ENCODE results near the gene RPS21. TPM values are rescaled to one million over a fixed set of nuclear protein-coding genes. Genes with fewer than 3 reads are reported as not detected.
A peak's percentile ranks its signal among the peaks of the same experiment; 100 is the strongest.

Gene RPS21
- total RNA-seq, 1 experiment from 2014 or later = 2,418 TPM

DNA sequence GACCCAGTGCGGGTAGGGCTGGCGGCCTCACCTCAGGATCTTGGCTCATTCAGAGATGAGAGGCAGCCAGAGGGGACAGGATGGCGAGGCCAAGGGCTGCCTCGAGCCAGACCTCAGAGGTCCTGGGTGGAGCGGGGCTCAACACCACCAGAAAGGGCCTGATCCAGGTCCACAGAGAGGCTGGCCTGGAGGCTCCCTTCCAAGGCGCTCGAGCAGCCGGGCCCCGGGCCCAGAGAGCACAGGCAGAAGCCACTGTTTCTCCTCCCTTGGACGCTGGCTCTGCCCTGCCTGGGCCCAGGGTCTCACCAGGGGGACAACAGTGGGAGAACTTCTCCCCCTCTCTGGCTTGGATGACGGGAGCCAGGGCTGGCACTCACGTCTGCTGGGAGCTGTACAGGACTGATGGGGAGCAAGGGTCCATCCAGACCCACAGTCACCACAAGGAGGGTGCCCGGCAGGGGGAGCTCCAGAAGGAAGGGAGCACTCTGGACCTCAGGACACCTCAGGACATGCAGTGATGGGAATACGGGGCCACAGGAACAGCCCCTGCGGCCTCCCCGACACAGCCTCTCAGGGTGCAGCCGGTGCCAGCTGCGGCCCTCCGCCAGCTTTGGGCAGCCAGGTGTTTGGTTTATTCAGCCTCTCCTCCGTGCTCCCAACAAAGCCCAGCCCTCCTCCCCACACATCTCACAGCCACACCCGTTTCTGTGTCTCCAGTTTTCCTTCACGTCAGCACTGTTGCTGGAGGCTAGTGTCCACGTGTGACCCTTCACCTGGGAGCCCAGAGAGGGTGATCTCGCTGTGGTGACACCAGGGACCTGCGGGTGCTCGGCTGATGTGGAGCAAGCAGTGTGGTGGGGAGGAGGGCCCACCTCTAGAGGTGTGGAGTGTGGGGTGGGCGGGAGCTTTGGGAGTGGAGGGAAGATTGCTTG, 8.7 kb downstream of the RPS21 start:
- no peak for DNase-seq (ENCODE audit: low read depth)

DNA sequence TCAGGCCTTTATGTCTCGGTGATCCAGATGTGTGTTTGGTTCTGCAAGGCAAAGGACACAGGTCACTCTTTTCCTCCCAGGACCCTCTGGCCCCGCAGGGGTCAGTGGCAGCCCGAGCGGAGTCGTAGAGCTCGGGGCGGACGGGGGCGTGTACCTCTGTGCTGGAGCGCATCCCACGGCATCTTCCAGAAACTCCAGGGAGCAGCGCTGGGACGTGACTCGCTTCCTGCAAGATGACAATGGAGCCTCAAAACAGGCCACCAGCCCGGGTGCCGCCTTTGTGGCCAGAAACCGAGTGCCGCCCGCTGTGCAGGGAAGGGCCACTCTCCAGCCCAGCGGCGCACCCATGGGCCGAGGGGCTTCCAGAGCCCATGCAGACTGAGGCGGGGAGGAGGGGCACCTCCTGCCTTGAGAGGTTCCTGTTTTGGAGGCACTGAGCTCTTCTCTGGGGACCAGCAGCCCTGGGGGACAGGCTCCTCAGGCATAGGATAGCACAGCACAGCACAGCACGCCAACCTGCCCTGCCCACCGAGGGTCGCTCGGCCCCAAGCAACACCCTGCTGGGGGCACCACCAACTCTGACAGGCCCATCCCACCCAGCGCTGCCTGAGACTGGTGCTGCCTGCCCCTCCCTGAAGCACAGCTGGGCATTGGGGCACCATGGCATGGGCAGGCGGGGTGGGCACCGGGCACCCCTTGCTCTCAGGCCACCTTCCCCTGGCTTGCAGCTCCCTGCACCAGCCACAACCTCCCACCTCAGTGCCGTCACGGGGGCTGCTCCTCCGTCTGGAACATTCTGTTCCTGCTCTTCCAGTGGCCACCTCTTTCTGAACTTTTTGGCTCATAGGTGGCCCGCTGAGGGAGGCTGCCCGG, 9.7 kb downstream of the RPS21 start:
- DNase-seq (ENCODE audit: low read depth) = no peak

DNA sequence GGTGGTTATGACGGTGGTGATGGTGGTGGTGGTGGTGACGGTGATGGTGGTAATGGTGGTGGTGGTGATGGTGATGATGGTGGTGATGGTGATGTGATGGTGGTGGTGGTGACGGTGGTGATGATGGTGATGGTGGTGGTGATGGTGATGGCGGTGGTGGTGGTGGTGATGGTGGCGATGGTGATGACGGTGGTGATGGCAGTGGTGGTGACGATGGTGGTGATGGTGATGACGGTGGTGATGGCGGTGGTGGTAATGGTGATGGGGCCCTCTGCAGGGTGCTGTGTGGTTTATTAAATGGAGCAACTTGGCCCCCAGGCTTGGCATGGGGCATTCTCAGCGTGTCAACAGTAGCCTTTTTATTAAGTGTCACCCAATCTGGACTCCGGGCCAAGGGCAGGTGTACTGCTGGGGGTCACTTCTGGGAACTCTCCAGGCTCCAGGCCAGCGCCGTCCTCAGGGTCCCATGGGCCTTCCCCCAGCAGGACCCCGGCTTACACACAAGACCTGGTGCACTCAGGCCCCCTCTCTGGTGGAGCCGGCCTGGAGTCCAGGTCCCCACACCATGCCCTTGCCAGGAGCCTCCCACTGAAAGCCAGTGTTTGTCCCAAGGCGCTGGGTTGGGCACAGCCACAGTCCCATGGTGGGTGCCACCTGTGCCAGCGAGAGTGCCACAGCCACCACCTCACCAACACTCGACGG, 11.4 kb downstream of the RPS21 start:
- no peak for DNase-seq (ENCODE audit: low read depth)

DNA sequence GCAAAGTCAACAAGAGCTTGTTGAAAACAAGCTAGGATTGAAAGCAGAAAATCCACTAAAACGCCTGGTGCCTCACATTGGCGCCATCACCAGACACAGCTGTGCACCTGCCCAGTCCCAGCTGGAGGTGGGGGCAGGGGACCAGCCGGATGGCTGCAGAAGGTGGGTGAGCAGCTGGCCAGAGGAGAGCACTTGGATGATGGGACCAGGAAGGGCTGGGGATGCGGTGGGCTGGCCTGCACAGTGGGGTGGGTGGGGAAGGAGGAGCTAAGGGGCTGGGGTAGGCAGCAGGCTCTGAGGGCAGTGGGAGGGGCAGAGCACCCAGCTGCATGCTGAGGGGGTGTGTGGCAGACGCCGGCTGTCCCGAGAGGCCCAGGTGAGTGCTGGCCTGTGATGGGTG, 13.1 kb downstream of the RPS21 start:
- DNase-seq (ENCODE audit: low read depth) = no peak

DNA sequence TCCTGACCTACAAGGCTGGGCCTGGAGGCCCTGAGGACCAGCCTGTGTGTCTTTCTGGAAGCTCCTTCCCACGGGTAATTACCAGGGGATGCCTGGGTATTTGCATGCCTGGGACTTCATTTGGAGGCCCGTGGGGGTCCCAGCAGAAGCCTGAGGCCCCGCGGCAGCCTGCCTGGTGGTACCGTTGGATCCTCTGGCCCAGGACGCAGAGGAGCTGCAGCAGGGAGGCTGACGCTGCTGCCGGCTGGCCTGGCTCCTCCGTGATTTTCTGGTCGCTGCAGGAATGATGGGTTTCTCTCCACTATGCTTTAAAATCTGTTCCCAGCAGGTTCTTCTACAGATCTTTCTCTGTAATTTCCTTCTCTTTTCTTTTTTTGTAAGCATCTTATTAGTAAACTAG, 13.6 kb downstream of the RPS21 start:
- DNase-seq (ENCODE audit: low read depth) = no peak

DNA sequence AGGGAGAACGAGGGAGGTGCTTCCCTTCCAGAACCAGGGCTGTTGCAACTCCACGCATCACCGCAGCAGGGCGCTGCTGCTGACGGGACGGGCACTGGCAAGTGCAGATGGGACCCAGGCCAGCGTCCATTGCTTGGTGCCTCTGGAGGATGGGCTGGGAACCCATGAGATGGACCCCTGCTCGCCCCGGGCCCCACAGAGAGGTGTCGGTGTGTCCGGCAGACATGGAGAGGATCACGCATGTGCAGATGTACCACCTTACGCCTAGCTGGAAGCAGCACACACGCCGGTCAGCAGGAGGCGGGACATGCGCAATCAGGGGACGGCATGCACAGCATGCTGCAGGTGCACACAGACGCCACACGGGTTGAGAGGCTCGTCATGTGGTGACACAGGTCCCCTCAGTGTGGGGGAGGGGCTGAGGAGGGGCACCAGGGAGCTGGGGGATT, 14.5 kb downstream of the RPS21 start:
- no peak for DNase-seq (ENCODE audit: low read depth)

DNA sequence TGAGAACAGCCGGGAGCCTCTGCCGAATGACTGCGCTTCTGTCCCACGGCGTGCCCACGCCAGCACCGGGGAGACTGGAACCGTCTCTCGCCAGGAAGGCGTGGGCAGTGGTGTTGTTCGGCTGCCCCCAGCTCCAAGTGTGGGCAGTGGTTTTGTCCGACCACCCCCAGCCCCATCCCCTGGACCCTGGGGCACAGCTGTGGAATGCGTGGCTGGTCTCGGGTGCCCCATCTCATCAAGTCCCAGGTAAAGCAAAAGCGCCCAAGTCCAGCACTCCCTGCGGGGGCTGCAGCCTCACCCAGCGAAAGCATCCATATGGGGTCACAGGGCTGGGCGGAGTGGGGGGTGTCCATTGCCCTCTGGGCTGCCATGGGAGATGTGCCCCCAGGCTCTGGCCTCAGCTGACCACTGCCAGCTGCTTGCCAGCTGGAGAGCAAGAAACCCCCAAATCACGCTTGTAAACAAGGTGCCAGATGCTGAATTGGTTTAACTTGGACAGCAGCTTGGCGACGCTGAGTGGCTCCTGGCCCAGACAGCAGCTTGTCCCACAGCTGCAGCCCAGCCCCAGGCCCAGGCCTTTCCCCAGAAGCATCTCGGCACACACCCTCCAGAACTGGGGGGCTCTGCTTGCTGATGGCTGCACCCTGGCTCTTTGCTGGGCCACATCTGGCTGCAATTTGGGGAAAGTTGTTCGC, 15.7 kb downstream of the RPS21 start:
- no peak for DNase-seq (ENCODE audit: low read depth)

DNA sequence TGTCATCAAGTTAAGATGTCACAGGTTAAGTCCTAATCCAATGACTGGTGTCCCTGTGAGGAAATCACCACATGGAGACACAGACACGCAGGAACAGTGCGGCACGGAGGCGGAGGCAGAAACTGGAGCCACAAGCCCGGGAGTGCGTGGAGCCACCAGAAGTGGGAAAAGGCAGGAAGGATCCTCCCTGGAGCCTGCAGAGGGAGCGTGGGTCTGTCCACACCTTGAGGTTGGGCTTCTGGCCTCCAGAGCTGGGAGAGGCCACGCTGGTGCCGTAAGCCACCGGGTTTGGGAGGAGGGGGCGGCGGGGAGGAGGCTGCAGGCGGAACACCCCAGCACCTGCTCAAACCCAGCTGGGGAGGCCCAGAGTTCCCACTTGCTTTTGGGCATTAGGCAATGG, 16.4 kb downstream of the RPS21 start:
- DNase-seq (ENCODE audit: low read depth) = no peak

DNA sequence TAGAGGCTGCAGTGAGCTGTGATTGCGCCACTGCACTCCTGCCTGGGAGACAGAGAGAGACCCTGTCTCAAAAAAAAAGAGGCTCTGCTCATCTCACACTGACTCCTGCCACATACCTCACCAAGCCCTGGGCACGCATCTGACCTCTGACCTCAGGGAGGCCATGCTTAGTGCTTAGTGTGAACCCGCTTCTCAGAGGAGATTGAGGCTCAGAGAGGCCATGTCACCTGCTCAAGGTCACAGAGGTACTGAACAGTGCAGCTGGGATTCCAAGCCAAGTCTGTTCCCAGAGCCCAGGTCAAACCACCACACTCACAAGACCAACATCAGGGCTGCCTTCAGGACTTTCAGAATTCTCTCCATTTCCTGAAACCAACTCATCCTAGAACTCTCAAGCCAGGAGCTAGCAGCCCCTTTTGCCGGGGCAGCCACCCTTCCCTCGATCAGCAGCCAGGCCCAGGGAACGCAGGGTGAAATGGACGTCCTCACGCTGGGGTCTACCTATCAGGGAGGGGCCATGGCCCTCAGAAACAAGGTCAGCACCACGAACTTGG, 17.3 kb downstream of the RPS21 start:
- DNase-seq (ENCODE audit: low read depth) = no peak

DNA sequence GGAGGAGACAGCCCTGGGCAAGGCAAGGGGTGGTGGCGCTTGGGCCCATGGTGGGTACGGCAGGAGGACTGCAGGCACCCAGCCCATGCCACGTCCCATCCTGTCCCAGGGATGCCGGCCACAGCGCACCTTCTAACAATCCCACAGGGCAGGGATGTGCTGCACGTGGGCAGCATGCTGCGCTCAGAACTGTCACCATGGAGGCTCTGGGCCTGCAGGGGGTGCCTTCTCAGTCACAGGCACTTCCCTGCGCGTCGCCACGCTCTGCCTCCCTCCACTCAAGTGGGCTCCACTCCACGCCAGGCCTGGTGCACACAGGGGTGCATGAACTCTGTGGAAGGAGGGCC, 17.8 kb downstream of the RPS21 start:
- DNase-seq (ENCODE audit: low read depth) = no peak

DNA sequence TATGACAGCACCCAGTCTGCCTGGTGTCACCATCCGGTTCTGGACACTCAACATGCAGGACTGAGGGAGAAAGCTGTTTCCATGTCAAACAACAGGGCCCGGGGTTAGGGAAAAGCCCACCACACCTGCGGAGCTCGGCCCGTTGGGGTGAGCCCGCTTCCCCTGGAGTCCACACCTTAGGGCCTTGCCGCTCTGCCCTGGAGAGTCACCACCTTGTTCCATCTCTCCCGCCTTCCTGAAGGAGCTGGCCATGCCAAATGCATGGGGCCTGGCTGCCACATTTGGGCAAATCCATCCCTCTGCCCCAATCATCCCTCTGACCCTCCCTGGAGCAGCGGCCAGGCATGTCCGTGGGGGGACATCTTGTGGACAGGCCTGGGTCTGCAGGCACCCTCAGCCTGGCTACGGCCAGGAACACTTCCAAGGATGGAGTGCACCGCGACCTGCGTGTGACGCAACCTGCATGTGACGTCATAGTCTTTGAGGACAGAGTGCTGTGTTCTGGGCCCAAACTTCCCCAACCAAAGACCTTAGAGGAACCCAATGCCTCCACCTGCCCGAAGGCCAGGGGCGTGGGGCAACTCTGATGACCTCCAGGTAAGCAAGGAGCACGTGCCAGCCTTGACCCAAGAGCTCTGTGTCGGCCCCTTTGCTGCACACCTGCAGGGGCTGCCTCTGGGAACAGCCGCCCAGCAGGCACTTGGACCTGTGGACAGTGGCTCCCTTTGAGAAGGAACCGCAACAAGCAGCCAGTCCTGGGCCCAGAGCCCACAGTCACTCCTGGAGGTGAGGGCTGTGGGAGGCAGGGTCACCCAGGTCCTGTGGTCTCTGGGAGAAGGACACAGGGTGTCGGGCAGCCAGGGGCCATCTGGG, 18.4 kb downstream of the RPS21 start:
- DNase-seq (ENCODE audit: low read depth) = peak; percentile 38

DNA sequence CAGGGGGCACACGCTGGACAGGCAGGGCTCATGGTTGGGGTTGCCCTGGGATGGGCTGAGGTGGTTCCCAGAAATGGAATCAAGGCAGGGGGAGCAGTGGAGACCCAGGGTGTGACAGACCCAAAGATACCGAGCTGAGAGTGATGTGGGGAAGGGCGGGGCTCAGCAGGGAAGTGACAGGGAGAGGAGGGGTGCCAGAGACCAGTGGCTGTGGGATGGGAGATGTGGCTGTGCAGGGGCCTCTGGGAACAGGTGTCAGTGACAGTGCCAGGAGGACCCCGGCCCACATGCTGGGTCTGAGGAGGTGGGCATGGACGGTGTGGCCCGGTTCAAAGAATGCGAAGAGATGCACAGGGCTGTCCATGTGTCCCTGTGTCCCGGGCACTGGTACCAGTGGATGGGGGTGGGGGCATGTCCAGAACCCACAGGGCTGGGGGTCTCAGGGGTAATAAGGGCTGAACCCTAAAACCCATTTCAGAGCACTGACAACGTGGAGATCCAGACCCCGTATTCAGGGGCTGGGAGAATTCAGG, 19.1 kb downstream of the RPS21 start:
- no peak for DNase-seq (ENCODE audit: low read depth)

DNA sequence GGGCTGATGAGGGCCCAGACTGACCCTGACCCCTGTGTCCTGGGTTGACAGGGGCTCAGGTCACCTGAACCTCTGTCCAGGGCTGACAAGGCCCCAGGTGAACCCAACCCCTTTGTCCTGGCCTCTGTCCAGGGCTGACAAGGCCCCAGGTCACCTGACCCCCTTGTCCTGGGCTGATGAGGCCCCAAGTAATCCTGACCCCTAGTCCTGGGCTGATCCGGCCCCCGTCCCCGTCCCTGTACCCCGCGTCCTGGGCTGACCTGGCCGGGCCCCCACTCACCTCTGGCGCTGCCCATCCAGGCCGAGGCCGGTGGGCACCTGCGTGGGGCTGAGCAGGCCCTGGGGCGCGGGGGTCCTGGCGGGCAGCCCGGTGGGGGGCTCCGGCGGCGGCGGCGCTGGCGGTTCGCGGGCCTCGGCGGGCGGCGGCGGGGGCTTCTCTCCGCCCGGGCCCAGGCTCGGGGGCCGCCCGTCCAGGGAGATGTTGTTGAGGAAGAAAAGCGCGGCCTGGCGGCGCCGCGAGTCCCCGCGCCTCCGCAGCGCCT, 19.8 kb downstream of the RPS21 start:
- no peak for DNase-seq (ENCODE audit: low read depth)

DNA sequence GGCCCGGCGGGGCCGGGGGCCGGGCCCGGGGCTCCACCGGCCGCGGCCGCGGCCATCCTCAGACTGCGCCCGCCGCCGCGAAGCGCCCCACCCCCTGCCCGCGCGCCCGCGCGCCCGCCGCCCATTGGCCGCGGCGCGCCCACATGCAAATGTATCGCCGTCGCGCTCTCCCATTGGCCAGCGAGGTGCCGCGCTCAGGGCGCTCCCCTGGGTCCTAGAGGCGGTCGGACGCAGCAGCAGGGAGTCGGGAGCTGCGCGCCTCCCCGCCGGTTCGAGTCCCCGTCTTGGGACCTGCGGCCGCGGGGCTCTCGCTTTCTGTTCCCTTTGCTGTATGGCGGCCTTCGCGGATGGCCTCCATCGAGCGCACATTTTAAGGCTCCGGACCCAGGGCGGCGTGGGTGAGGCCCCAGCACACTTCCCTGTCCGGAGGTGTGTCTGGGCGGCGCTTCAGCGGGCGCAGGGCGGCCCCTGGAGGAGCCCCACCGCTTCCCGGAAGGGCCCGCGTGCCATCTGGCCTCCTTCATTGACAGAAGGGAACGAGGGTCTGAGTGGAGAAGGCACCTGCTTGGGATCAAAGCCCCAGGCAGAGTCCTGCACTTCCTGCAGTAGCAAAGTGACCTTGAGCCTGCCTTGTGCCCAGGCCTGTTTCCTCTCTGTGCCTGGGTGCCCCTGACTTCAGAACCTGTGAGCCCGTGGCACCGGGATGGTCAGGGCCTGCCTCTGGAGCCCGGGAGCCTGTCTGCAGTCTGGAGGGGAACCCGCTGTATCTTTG, 20.5 kb downstream of the RPS21 start, which contains the start of gene CABLES2:
TSS of gene CABLES2 (minus strand) at position 65 of the 772 bp plus-strand sequence. CDS start at position 56, 9 bp downstream.
- DNase-seq (ENCODE audit: low read depth) = peak; percentile 88

DNA sequence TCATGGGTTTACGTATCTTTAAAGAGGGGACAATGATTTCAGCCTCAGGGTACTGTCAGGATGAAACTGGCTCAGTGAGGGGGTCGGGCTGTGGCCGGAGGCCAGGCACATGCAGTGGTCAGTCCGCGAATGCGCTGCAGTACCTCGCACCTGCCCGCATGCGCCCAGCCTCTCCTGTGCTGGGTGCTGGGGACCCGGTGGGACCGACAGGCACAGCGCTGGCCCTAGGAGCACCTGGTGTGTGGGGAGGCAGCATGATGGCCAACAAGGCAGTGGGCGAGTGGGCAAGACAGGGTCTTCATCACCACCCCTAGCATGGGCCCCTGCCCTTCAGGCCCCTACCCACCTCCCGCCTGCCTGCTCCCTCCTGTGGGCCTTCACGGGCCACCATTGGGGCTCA, 21.2 kb downstream of the RPS21 start:
- no peak for DNase-seq (ENCODE audit: low read depth)

DNA sequence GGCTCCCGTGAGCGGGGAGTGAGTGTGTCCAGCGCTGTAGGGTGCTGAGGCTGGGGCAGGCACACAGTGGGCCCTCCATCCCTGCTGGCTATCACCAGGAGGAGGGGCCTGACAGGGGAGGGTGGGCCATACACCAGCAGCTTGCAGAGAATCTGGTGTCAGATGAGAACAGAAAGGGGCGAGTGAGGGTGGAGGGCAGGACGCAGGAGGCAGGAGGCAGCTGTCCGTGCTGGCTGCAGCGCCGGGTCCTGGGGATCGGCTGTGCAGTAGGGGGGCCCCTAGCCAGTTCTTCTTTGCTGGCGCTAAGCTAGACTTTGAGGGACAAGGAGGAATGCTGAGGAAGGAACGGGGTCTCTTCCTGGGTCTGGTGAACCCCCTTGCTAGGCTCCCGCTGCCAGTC, 21.7 kb downstream of the RPS21 start:
- DNase-seq (ENCODE audit: low read depth) = no peak

DNA sequence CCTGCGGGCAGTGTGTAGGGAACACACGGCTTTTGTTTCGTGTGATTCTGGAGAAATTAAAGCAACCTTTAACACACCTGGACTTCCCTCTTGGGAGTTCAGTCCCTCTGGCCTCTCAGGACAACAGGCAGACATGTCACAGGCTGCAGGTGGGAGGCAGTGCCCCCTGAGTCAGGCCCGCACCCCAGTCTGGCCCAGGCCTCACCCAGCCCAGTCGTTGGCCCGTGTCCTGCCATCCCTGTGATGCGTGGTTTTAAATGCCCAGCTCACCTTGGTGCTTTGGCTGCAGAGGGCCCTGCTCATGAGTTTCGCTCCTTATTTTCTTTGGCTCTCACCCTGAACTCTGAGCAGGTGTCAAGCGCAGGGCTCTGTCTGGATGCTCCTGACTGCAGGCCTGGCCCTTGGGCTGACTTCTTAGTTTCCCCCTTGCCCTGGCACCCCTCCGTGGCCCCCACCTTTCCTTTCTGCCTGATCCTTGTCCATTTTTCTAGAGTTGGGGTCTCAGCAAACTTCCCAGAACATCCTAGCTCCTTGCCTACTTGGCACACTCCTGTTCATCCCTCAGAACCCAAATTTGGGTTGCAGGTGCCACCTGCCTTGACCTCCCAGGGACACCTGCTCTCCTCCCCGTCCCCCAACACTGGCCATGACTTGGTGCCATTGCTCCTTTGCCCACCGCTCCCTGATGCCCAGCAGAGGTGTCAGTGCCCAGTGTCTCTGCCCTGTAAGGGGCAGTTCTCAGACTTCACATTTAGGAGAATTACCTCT, 22.4 kb downstream of the RPS21 start:
- DNase-seq (ENCODE audit: low read depth) = no peak

All from HT1080 (cell line).